HG02571 (cell line): ENCODE data around the gene LEFTY1.
"Not testable (repeated sequence)": the region's sequence is repeated elsewhere in the genome, so short reads cannot be mapped to it uniquely, and the experiment has no call there.

Experiments
- ATAC-seq: cut with Tn5 transposase; IDR thresholded peaks from one replicate; pipeline ENCODE4 v1.9.1; 2021; ENCODE audit warnings: mild to moderate bottlenecking, moderate library complexity; ENCODE audit not compliant: unreplicated experiment

Gene LEFTY1

GRCh38 chr1:225888898-225889601 is at the start of gene LEFTY1:
TSS of gene LEFTY1 (minus strand) at chr1:225889146. CDS start at chr1:225889066, 80 bp downstream.
- no peak for ATAC-seq

GRCh38 chr1:225937048-225937968 is 48.4 kb upstream of the LEFTY1 start:
- no peak for ATAC-seq

GRCh38 chr1:225936523-225936922 is 47.6 kb upstream of the LEFTY1 start:
- ATAC-seq: no peak

GRCh38 chr1:225936086-225936485 is 47.1 kb upstream of the LEFTY1 start:
- ATAC-seq: not testable (repeated sequence)

GRCh38 chr1:225934711-225935110 is 45.8 kb upstream of the LEFTY1 start:
- no peak for ATAC-seq

- ATAC-seq: no peak
These were observed 44.1 kb upstream of the LEFTY1 start for GRCh38 chr1:225933072-225933471.

- ATAC-seq: no peak
These were observed 42.6 kb upstream of the LEFTY1 start for GRCh38 chr1:225931270-225932136.

GRCh38 chr1:225930566-225930965 is 41.6 kb upstream of the LEFTY1 start:
- ATAC-seq: no peak

- ATAC-seq: not testable (repeated sequence)
These were observed 40.5 kb upstream of the LEFTY1 start for GRCh38 chr1:225929462-225929861.

GRCh38 chr1:225928186-225929175 is 39.5 kb upstream of the LEFTY1 start:
- no peak for ATAC-seq

GRCh38 chr1:225926551-225927113 is 37.7 kb upstream of the LEFTY1 start:
- no peak for ATAC-seq

- ATAC-seq: peak; percentile 95
These were observed 35.0 kb upstream of the LEFTY1 start, which contains the start of gene PYCR2 for GRCh38 chr1:225923692-225924555. TSS of gene PYCR2 (minus strand) at chr1:225924250. CDS start at chr1:225924110, 140 bp downstream.

- no peak for ATAC-seq
These were observed 34.4 kb upstream of the LEFTY1 start for GRCh38 chr1:225923381-225923691.

GRCh38 chr1:225921734-225922709 is 33.1 kb upstream of the LEFTY1 start:
- ATAC-seq: no peak

GRCh38 chr1:225919906-225920305 is 31.0 kb upstream of the LEFTY1 start:
- ATAC-seq: no peak

- no peak for ATAC-seq
These were observed 29.3 kb upstream of the LEFTY1 start for GRCh38 chr1:225918280-225918679.

GRCh38 chr1:225917536-225917935 is 28.6 kb upstream of the LEFTY1 start:
- ATAC-seq: no peak
